Measurements from ENCODE around the gene SLC4A7. TPM values are rescaled to one million over a fixed set of nuclear protein-coding genes. Genes with fewer than 3 reads are reported as not detected.
A peak's percentile ranks its signal among the peaks of the same experiment; 100 is the strongest.

The SLC4A7 gene
- total and polyA plus RNA-seq, 7 donors: 1.4 to 26.6 (median 13.3) TPM

DNA sequence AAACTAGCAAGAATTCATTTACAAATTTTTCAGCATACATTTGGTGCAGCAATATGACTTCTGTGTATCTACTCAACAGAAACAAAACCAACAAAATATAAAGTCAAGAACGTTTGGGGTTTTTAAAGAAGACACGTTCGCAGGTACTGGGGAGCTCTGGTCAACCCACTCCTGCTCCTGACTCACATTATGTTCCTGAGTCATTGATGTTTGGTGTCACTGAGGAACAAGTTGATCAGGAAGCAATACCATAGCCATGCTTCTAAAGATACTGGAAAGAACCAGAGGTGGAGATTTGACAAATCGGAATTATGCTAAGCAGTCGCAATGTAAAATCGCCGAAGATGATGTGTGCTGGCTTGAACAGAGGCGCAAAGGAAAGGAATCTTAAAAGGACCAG, 22.0 kb downstream of the SLC4A7 start:
- H3K27me3 ChIP-seq (ENCODE audit: insufficient read depth in 3 of 3, low read length in 2 of 3): no peaks in the 10 kb centered on the region
- DNase-seq (no peak), ATAC-seq (no peak)
- intact Hi-C loops (cut with DNase I): no loop called here
- no peak overlapping the region for H3K27ac ChIP-seq
- WGBS, 3 donors: 96 to 97% (median 97%) methylated on average over 8 of the region's 8 CpGs
- H3K4me3 ChIP-seq: no peak overlapping the region
- H3K4me1 ChIP-seq: peaks cover 6% of the 10 kb centered on the region
- H3K9me3 ChIP-seq: no peaks in the 10 kb centered on the region
- H3K36me3 ChIP-seq (ENCODE audit: insufficient read depth in 1 of 2, low read depth in 1 of 2): no peaks in the 10 kb centered on the region
- TF ChIP-seq, protein P1, sequence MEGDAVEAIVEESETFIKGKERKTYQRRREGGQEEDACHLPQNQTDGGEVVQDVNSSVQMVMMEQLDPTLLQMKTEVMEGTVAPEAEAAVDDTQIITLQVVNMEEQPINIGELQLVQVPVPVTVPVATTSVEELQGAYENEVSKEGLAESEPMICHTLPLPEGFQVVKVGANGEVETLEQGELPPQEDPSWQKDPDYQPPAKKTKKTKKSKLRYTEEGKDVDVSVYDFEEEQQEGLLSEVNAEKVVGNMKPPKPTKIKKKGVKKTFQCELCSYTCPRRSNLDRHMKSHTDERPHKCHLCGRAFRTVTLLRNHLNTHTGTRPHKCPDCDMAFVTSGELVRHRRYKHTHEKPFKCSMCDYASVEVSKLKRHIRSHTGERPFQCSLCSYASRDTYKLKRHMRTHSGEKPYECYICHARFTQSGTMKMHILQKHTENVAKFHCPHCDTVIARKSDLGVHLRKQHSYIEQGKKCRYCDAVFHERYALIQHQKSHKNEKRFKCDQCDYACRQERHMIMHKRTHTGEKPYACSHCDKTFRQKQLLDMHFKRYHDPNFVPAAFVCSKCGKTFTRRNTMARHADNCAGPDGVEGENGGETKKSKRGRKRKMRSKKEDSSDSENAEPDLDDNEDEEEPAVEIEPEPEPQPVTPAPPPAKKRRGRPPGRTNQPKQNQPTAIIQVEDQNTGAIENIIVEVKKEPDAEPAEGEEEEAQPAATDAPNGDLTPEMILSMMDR (IDR thresholded peaks at IDR 0.05): no peak

DNA sequence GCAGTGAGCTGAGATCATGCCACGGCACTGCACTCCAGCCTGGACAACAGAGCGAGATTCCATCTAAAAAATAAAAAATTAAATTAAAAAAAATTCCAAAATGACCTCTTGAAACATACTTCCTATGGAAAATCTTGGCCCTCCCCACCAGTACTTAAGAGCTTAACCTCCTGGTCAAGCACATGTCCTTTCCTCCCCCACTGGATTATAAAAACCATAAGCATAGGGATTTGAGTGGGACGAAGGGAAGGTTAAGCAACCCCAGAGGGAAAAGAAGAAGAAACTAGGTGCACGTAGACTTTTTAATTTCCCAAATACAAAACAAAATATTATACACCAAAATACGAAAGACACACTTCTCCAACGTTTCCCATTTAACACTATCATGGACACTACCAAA, 25.3 kb downstream of the SLC4A7 start:
- ATAC-seq (no peak), DNase-seq (no peak)
- no peaks in the 10 kb centered on the region for H3K9me3 ChIP-seq
- 68 to 72% (median 70%) methylated on average over 6 of the region's 6 CpGs for WGBS, 3 donors
- H3K4me1 ChIP-seq: no peaks in the 10 kb centered on the region
- H3K27me3 ChIP-seq (ENCODE audit: insufficient read depth in 3 of 3, low read length in 2 of 3): no peaks in the 10 kb centered on the region
- intact Hi-C loops (cut with DNase I): no loop called here
- TF ChIP-seq, protein P1 (IDR thresholded peaks at IDR 0.05): no peak
- H3K36me3 ChIP-seq (ENCODE audit: insufficient read depth in 1 of 2, low read depth in 1 of 2): no peaks in the 10 kb centered on the region
- H3K27ac ChIP-seq: no peak overlapping the region
- no peak overlapping the region for H3K4me3 ChIP-seq

DNA sequence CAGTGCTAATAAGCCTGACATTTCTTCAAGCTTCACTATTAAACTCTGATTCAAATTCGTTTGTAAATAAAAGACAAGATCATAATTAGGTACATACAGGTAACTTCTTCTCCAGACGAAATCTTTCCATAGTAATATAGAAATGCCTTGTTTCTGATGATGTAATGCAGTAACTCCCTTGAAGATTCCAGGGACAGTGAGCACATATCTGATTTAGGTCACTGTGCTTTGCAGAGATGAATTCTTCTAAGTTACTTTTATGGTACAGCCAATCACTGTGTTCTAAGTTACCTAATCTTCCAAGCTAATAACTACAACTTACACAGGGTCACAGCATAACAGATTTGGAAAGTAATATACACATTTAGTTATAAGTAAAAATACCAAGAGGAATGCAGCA, 27.6 kb downstream of the SLC4A7 start:
- Histone ChIP-seq H3K4me3 (peak overlapping the region; percentile 52), H3K27ac (peak overlapping the region; percentile 50), H3K4me1 (no peaks in the 10 kb centered on the region), H3K9me3 (no peaks in the 10 kb centered on the region), H3K27me3 (ENCODE audit: insufficient read depth in 3 of 3, low read length in 2 of 3) (no peaks in the 10 kb centered on the region), H3K36me3 (ENCODE audit: insufficient read depth in 1 of 2, low read depth in 1 of 2) (no peaks in the 10 kb centered on the region)
- ATAC-seq (peak; percentile 71 to 81 (median 76)), DNase-seq (no peak)
- intact Hi-C loops (cut with DNase I): no loop called here
- TF ChIP-seq, protein P1 (IDR thresholded peaks at IDR 0.05): no peak
- WGBS, 3 donors: 46 to 59% (median 47%) methylated on average over 2 of the region's 2 CpGs

DNA sequence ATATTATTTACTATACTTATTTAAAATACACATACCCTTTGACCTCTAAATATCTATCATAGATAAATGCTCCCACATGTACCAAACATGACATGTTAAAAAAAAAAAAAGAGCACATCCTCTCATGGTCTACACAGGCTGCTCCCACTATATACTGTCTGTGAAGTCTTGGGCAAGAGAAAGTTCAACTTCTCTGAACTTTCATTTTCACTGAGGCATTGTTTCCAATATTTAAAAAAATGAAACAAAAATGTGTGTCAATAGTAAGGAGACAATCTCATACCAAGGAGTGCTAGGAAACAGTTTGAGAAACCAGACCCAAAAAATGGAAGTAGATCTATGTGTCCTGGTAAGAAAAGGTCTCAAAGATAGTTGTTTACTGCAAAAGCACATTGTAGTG, 29.3 kb downstream of the SLC4A7 start:
- TF ChIP-seq, protein P1 (IDR thresholded peaks at IDR 0.05): no peak
- peak overlapping the region; percentile 52 for H3K4me3 ChIP-seq
- H3K36me3 ChIP-seq (ENCODE audit: insufficient read depth in 1 of 2, low read depth in 1 of 2): no peaks in the 10 kb centered on the region
- H3K27ac ChIP-seq: peak overlapping the region; percentile 50
- no peaks in the 10 kb centered on the region for H3K4me1 ChIP-seq
- H3K27me3 ChIP-seq (ENCODE audit: insufficient read depth in 3 of 3, low read length in 2 of 3): no peaks in the 10 kb centered on the region
- DNase-seq (no peak), ATAC-seq (peak in 3 of 4 donors; percentile 17 to 52 (median 41))
- intact Hi-C loops (cut with DNase I): no loop called here
- no peaks in the 10 kb centered on the region for H3K9me3 ChIP-seq

DNA sequence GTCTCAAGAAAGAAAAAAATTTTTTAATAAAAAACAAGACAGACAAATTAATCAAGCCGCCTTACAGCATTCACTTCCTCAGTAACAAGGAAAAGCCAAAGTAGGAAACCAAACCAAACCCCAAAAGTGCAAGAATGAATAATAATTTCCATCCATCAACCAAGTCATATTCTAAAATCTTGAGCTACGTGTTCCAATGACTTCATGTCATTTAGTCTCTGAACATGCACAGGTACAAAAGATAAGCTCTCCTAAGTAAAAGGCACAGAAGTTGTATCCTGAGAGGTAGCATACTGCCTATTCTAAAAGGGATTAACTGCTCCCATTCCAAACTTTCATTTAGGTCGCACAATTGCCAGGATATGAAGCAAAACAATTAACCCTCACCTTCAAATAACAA, 29.7 kb downstream of the SLC4A7 start:
- TF ChIP-seq, protein P1 (IDR thresholded peaks at IDR 0.05): no peak
- Histone ChIP-seq H3K36me3 (ENCODE audit: insufficient read depth in 1 of 2, low read depth in 1 of 2) (no peaks in the 10 kb centered on the region), H3K4me3 (peak overlapping the region; percentile 52), H3K4me1 (no peaks in the 10 kb centered on the region), H3K27ac (peak overlapping the region; percentile 48), H3K27me3 (ENCODE audit: insufficient read depth in 3 of 3, low read length in 2 of 3) (no peaks in the 10 kb centered on the region), H3K9me3 (no peaks in the 10 kb centered on the region)
- ATAC-seq (no peak), DNase-seq (no peak)
- intact Hi-C loops (cut with DNase I): no loop called here
- WGBS, 3 donors: 62 to 72% (median 71%) methylated on average over 3 of the region's 3 CpGs
